ENCODE measurements around the gene STX17. TPM values are rescaled to one million over a fixed set of nuclear protein-coding genes. Genes with fewer than 3 reads are reported as not detected.

STX17 gene
- total and polyA plus RNA-seq, 9 donors, result 7.7 to 43.1 (median 32.1) TPM

DNA sequence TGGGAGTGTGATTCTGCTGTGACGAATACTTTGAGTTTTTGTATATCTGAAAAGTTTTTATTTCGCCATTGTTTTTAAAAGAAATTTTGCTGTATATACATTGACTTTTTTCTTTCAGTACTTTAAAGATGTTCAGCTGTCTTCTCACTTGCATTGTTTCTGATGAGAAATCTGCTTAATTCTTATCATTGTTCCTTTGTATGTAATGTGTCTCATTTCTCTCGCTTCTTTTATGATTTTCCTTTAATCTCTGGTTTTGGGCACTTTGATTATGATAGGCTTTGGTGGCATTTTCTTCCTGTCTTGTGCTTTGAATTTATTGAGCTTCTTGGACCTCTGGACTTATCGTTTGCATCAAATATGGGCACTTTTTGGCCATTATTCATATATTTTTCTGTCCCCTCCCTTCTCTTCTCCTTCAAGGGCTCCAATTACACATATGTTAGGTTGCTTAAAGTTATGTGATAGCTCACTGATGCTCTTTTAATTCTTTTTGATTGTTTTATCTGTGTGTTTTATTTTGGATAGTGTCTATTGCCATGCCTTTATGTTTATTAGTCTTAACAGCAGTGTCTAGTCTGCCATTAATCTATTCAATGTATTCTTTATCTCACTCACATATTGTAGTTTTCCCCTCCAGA, 30.6 kb downstream of the STX17 start:
- TF ChIP-seq, protein P1, sequence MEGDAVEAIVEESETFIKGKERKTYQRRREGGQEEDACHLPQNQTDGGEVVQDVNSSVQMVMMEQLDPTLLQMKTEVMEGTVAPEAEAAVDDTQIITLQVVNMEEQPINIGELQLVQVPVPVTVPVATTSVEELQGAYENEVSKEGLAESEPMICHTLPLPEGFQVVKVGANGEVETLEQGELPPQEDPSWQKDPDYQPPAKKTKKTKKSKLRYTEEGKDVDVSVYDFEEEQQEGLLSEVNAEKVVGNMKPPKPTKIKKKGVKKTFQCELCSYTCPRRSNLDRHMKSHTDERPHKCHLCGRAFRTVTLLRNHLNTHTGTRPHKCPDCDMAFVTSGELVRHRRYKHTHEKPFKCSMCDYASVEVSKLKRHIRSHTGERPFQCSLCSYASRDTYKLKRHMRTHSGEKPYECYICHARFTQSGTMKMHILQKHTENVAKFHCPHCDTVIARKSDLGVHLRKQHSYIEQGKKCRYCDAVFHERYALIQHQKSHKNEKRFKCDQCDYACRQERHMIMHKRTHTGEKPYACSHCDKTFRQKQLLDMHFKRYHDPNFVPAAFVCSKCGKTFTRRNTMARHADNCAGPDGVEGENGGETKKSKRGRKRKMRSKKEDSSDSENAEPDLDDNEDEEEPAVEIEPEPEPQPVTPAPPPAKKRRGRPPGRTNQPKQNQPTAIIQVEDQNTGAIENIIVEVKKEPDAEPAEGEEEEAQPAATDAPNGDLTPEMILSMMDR (IDR thresholded peaks at IDR 0.05), result no peak
- TF ChIP-seq POLR2A (IDR thresholded peaks at IDR 0.05), result no peak
- no peak for TF ChIP-seq EP300 (IDR thresholded peaks at IDR 0.05)
- no peaks in the 10 kb centered on the region for H3K36me3 ChIP-seq
- intact Hi-C loops (cut with DNase I), result loop anchor here in 1 of 4 donors (10.0 kb wide), 1 partner anchor 62 kb away; no protein-coding TSS in a partner anchor
- no peak overlapping the region for H3K4me3 ChIP-seq
- no peaks in the 10 kb centered on the region for H3K4me1 ChIP-seq (ENCODE audit: insufficient read depth)
- H3K9me3 ChIP-seq, result no peaks in the 10 kb centered on the region
- WGBS, 3 donors, result 96 to 97% (median 97%) methylated on average over 4 of the region's 4 CpGs
- no peaks in the 10 kb centered on the region for H3K27me3 ChIP-seq
- no peak for DNase-seq
- no peak overlapping the region for H3K27ac ChIP-seq

DNA sequence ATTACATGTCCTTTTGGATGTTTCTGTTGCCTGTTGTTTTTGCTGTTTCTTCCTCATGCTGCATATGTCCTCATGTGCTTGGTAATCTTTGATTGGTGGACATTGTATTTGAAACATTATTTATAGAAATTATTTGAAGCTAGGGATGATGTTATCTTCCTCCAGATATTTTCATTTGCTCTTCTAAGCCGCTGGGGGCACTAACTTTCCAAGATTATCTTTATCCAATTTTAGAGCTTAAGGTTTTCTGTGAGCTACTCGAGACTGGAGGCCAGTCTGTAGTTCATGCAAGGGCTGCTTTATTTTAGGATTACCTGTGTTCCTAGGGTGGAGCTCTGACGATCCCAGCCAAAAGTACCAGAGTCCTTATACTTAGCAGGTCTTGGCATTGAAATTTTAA, 40.9 kb downstream of the STX17 start:
- WGBS, 3 donors, result 77 to 83% (median 79%) methylated on average over 3 of the region's 3 CpGs
- no peak overlapping the region for H3K27ac ChIP-seq
- DNase-seq, result no peak
- H3K27me3 ChIP-seq, result no peaks in the 10 kb centered on the region
- no peaks in the 10 kb centered on the region for H3K9me3 ChIP-seq
- H3K36me3 ChIP-seq, result no peaks in the 10 kb centered on the region
- intact Hi-C loops (cut with DNase I), result no loop called here
- no peaks in the 10 kb centered on the region for H3K4me1 ChIP-seq (ENCODE audit: insufficient read depth)
- no peak for TF ChIP-seq POLR2A (IDR thresholded peaks at IDR 0.05)
- no peak for TF ChIP-seq EP300 (IDR thresholded peaks at IDR 0.05)
- TF ChIP-seq, protein P1 (IDR thresholded peaks at IDR 0.05), result no peak
- no peak overlapping the region for H3K4me3 ChIP-seq

- 68 to 95% (median 91%) methylated on average over 2 of the region's 2 CpGs for WGBS, 3 donors
- no peaks in the 10 kb centered on the region for H3K4me1 ChIP-seq (ENCODE audit: insufficient read depth)
- no peak overlapping the region for H3K27ac ChIP-seq
- intact Hi-C loops (cut with DNase I), result no loop called here
- no peaks in the 10 kb centered on the region for H3K9me3 ChIP-seq
- H3K4me3 ChIP-seq, result no peak overlapping the region
- no peaks in the 10 kb centered on the region for H3K27me3 ChIP-seq
- TF ChIP-seq EP300 (IDR thresholded peaks at IDR 0.05) (no peak), POLR2A (IDR thresholded peaks at IDR 0.05) (no peak)
- no peaks in the 10 kb centered on the region for H3K36me3 ChIP-seq
- no peak for DNase-seq
These were observed 42.0 kb downstream of the STX17 start for GRCh38 chr9:99948482-99948881.

DNA sequence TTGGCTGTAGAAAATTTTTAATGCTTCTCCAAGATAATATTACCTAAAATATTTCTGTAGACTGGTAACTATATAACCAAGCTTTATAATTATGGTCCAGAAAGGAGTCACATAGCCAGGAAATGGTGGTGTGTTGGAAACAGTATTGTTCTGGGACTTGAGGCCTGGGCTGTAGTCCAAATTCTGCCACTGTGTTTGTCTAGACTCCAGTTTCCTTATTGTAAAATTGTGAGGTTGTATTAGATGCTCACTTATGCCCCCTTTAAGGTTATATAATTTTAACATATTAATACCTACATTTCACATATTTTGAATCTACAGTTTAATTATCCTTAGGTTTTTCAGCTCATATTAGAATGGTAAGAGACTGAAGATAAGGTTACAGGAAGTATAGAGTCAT, 42.4 kb downstream of the STX17 start:
- Histone ChIP-seq H3K4me1 (ENCODE audit: insufficient read depth) (no peaks in the 10 kb centered on the region), H3K9me3 (no peaks in the 10 kb centered on the region), H3K4me3 (no peak overlapping the region), H3K27ac (no peak overlapping the region), H3K36me3 (no peaks in the 10 kb centered on the region), H3K27me3 (no peaks in the 10 kb centered on the region)
- intact Hi-C loops (cut with DNase I), result no loop called here
- TF ChIP-seq, protein P1 (IDR thresholded peaks at IDR 0.05), result no peak
- TF ChIP-seq EP300 (IDR thresholded peaks at IDR 0.05) (no peak), POLR2A (IDR thresholded peaks at IDR 0.05) (no peak)
- no peak for DNase-seq

- intact Hi-C loops (cut with DNase I), result no loop called here
- no peaks in the 10 kb centered on the region for H3K9me3 ChIP-seq
- no peak overlapping the region for H3K27ac ChIP-seq
- no peaks in the 10 kb centered on the region for H3K36me3 ChIP-seq
- no peak for DNase-seq
- no peaks in the 10 kb centered on the region for H3K4me1 ChIP-seq (ENCODE audit: insufficient read depth)
- TF ChIP-seq, protein P1 (IDR thresholded peaks at IDR 0.05), result no peak
- no peak for TF ChIP-seq EP300 (IDR thresholded peaks at IDR 0.05)
- TF ChIP-seq POLR2A (IDR thresholded peaks at IDR 0.05), result no peak
- no peaks in the 10 kb centered on the region for H3K27me3 ChIP-seq
- 84 to 88% (median 86%) methylated on average over 3 of the region's 3 CpGs for WGBS, 3 donors
- no peak overlapping the region for H3K4me3 ChIP-seq
These were observed 47.5 kb downstream of the STX17 start for GRCh38 chr9:99953861-99954507.
